OCI-LY1 (cell line): ENCODE results near the gene PPP4C.

Experiments used
- H2AFZ ChIP-seq: fragments of 200-600 bp; sonication (generic), shearing (Covaris generic); 2 replicates; pipeline ENCODE4 v1.6.0; 2014; ENCODE audit warnings: antibody characterized with exemption, mild to moderate bottlenecking, low read length
- H3F3A ChIP-seq: fragments of 200-600 bp; sonication (generic), shearing (Covaris generic); 2 replicates; pipeline ENCODE4 v1.6.0; 2014; ENCODE audit warnings: mild to moderate bottlenecking, antibody characterized with exemption, low read length, moderate library complexity; ENCODE audit not compliant: insufficient read depth
- H3K27ac ChIP-seq: fragments of 200-600 bp; sonication (generic); 2 replicates; pipeline ENCODE4 v1.5.1; 2014; ENCODE audit warnings: low read length, mixed run types, mild to moderate bottlenecking, low read depth; ENCODE audit not compliant: poor library complexity, severe bottlenecking
- H3K27me3 ChIP-seq: fragments of 200-600 bp; sonication (generic); 2 replicates; pipeline ENCODE4 v1.6.0; 2014; ENCODE audit warnings: antibody characterized with exemption, mild to moderate bottlenecking, low read length, moderate library complexity; ENCODE audit not compliant: insufficient read depth
- H3K36me3 ChIP-seq: fragments of 200-600 bp; sonication (generic); 2 replicates; pipeline ENCODE4 v1.6.1; 2014; ENCODE audit warnings: mild to moderate bottlenecking, antibody characterized with exemption, low read length, moderate library complexity, mixed read lengths; ENCODE audit not compliant: insufficient read depth
- H3K4me1 ChIP-seq: fragments of 200-600 bp; sonication (generic); 2 replicates; pipeline ENCODE4 v1.5.1; 2014; ENCODE audit warnings: mild to moderate bottlenecking, low read length, moderate library complexity; ENCODE audit not compliant: insufficient read depth, severe bottlenecking
- H3K4me2 ChIP-seq: fragments of 200-600 bp; sonication (generic), shearing (Covaris generic); 2 replicates; pipeline ENCODE4 v1.6.1; 2014; ENCODE audit warnings: low read length
- H3K4me3 ChIP-seq: fragments of 200-600 bp; sonication (generic); 2 replicates; pipeline ENCODE4 v1.5.1; 2014; ENCODE audit warnings: low read length, low read depth, mild to moderate bottlenecking, mixed read lengths; ENCODE audit not compliant: poor library complexity, severe bottlenecking
- H3K79me2 ChIP-seq: fragments of 200-600 bp; shearing (Covaris generic); 2 replicates; pipeline ENCODE4 v1.6.1; 2016; ENCODE audit warnings: mixed run types, low read length, mixed read lengths; ENCODE audit not compliant: insufficient read depth
- H3K9ac ChIP-seq: fragments of 200-600 bp; sonication (generic), shearing (Covaris generic); 2 replicates; pipeline ENCODE4 v1.6.1; 2014; ENCODE audit warnings: mild to moderate bottlenecking, low read length, mixed read lengths
- H3K9me2 ChIP-seq: fragments of 200-600 bp; sonication (generic), shearing (Covaris generic); 2 replicates; pipeline ENCODE4 v1.6.1; 2014; ENCODE audit warnings: low read depth, mild to moderate bottlenecking, low read length, mixed read lengths
- H3K9me3 ChIP-seq: fragments of 200-600 bp; shearing (Covaris generic); 2 replicates; pipeline ENCODE4 v1.6.1; 2014; ENCODE audit warnings: low read length, mixed read lengths
- H4K20me1 ChIP-seq: fragments of 200-600 bp; sonication (generic), shearing (Covaris generic); 2 replicates; pipeline ENCODE4 v1.6.0; 2016; ENCODE audit warnings: mild to moderate bottlenecking, low read length; ENCODE audit not compliant: insufficient read depth
- EZH2 ChIP-seq: fragments of 200-600 bp; sonication (generic), shearing (Covaris generic); IDR thresholded peaks from 2 replicates; pipeline ENCODE4 v1.8.0; 2017; ENCODE audit warnings: borderline replicate concordance, mixed run types, mild to moderate bottlenecking, antibody characterized with exemption, low read length, moderate library complexity, mixed read lengths
- TF ChIP-seq, protein P1 (sequence below): fragments of 200-600 bp; sonication (generic), shearing (Covaris generic); IDR thresholded peaks from 2 replicates; pipeline ENCODE4 v1.5.1; 2017; ENCODE audit warnings: mild to moderate bottlenecking, antibody characterized with exemption, low read length, moderate library complexity, mixed read lengths

PPP4C gene

DNA sequence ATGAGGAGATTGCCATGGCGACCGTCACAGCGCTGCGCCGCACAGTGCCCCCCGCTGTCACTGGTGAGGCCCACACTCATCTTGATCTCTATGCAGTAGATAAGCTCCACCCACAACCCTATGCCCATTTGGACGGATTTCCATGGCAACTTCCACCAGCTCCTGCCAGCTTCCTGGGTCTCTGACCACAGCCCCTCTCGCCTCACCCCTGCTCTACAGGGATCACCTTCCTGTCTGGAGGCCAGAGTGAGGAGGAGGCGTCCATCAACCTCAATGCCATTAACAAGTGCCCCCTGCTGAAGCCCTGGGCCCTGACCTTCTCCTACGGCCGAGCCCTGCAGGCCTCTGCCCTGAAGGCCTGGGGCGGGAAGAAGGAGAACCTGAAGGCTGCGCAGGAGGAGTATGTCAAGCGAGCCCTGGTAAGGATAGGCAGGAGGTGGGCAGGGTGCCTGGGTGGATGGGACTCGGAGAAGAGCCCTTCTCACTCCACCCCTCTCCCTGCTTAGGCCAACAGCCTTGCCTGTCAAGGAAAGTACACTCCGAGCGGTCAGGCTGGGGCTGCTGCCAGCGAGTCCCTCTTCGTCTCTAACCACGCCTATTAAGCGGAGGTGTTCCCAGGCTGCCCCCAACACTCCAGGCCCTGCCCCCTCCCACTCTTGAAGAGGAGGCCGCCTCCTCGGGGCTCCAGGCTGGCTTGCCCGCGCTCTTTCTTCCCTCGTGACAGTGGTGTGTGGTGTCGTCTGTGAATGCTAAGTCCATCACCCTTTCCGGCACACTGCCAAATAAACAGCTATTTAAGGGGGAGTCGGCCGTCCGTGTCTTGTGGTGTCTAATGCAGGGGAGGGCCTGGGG lies 6.0 kb upstream of the PPP4C start:
- Histone ChIP-seq H2AFZ (no peak overlapping the region), H3K27ac (peak overlapping the region; percentile 73), H3K36me3 (peaks cover 73% of the 10 kb centered on the region), H3F3A (peaks cover 8% of the 10 kb centered on the region; the same call in 1 of the 2 replicates), H4K20me1 (no peaks in the 10 kb centered on the region), H3K4me3 (peak overlapping the region; percentile 11), H3K9me3 (no peaks in the 10 kb centered on the region), H3K9ac (no peak overlapping the region; the same call in 1 of the 2 replicates), H3K4me2 (peak overlapping the region; percentile 25; the same call in 1 of the 2 replicates), H3K9me2 (no peaks in the 10 kb centered on the region), H3K4me1 (peaks cover 52% of the 10 kb centered on the region), H3K27me3 (no peaks in the 10 kb centered on the region), H3K79me2 (peaks cover 13% of the 10 kb centered on the region)
- TF ChIP-seq EZH2 = no peak
- TF ChIP-seq, protein P1, sequence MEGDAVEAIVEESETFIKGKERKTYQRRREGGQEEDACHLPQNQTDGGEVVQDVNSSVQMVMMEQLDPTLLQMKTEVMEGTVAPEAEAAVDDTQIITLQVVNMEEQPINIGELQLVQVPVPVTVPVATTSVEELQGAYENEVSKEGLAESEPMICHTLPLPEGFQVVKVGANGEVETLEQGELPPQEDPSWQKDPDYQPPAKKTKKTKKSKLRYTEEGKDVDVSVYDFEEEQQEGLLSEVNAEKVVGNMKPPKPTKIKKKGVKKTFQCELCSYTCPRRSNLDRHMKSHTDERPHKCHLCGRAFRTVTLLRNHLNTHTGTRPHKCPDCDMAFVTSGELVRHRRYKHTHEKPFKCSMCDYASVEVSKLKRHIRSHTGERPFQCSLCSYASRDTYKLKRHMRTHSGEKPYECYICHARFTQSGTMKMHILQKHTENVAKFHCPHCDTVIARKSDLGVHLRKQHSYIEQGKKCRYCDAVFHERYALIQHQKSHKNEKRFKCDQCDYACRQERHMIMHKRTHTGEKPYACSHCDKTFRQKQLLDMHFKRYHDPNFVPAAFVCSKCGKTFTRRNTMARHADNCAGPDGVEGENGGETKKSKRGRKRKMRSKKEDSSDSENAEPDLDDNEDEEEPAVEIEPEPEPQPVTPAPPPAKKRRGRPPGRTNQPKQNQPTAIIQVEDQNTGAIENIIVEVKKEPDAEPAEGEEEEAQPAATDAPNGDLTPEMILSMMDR = no peak

GRCh38 chr16:30070490-30070889 lies 5.3 kb upstream of the PPP4C start:
- Histone ChIP-seq H2AFZ (no peak overlapping the region), H3K4me2 (no peak overlapping the region), H3K79me2 (peaks cover 13% of the 10 kb centered on the region)

DNA sequence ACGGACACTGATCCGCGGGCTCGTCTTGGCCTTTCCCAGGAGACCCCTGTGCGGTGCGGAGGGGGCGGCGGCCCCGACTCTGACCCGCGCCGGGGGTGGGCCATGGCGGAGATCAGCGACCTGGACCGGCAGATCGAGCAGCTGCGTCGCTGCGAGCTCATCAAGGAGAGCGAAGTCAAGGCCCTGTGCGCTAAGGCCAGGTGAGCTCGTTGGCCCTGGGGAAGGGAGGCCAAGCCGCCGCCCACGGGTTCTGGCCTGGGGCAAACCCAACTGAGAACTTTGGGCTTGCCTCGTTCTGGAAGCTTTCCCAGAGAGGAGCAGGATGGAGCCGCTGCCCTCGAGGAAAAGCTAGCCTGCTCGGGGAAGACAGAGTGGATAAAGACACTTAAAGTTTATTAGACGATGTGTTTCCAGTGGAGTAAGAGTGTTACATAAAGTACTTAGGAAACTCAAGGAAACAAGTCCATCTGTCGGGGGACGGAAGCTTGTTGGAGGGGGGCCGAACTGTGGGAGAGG lies 540 bp downstream of the PPP4C start:
- Histone ChIP-seq H4K20me1 (no peaks in the 10 kb centered on the region), H3F3A (peaks cover 8% of the 10 kb centered on the region; the same call in 1 of the 2 replicates), H3K4me1 (peaks cover 41% of the 10 kb centered on the region), H2AFZ (no peak overlapping the region), H3K27ac (no peak overlapping the region), H3K36me3 (peaks cover 59% of the 10 kb centered on the region), H3K9ac (peak overlapping the region; percentile 78), H3K79me2 (peaks cover 29% of the 10 kb centered on the region), H3K27me3 (no peaks in the 10 kb centered on the region), H3K4me3 (peak overlapping the region; percentile 82), H3K9me3 (no peaks in the 10 kb centered on the region), H3K9me2 (no peaks in the 10 kb centered on the region), H3K4me2 (peak overlapping the region; percentile 82)
- TF ChIP-seq, protein P1 = no peak
- no peak for TF ChIP-seq EZH2

More at GRCh38 chr16:30070490-30070889, 5.3 kb upstream of the PPP4C start:
- Histone ChIP-seq H3K36me3 (peaks cover 73% of the 10 kb centered on the region), H3K27ac (peak overlapping the region; percentile 73), H3K9me2 (no peaks in the 10 kb centered on the region), H3F3A (peaks cover 8% of the 10 kb centered on the region; the same call in 1 of the 2 replicates), H3K4me1 (peaks cover 59% of the 10 kb centered on the region), H3K27me3 (no peaks in the 10 kb centered on the region), H3K9ac (no peak overlapping the region; the same call in 1 of the 2 replicates), H3K4me3 (no peak overlapping the region), H4K20me1 (no peaks in the 10 kb centered on the region), H3K9me3 (no peaks in the 10 kb centered on the region)
- TF ChIP-seq, protein P1 = no peak
- no peak for TF ChIP-seq EZH2
